Eye (tissue), 1 donor: ENCODE measurements around the gene DLEC1.
A peak's percentile ranks its signal among the peaks of the same experiment; 100 is the strongest.
"Not testable (repeated sequence)": the region's sequence is repeated elsewhere in the genome, so short reads cannot be mapped to it uniquely, and the experiment has no call there.

ENCODE experiments used
- DNase-seq: peaks from one replicate; pipeline ENCODE4 v3.0.0-alpha.2; 2015

The DLEC1 gene

GRCh38 chr3:38142959-38143358 is 104.0 kb downstream of the DLEC1 start:
- DNase-seq: no peak

DNA sequence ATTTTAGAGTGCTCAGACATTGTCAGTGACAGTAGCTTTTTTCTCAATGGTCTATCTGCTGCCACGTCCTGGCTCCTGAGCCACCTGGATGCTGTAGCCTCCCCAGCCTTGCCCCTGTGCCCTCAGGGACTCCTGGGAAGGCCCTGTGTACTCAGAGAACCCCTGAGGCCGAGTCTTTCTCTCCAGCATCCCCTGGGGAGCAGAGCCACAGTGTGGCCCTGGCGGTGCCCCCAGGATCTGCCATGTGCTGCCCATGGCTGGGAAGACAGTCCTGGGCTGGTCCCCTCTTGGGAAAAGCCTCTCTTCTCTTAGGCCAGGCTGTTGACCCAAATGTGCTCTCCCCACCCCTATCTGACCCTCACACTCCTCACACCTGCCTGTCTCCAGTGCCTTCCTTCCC is 104.5 kb downstream of the DLEC1 start:
- no peak for DNase-seq

DNA sequence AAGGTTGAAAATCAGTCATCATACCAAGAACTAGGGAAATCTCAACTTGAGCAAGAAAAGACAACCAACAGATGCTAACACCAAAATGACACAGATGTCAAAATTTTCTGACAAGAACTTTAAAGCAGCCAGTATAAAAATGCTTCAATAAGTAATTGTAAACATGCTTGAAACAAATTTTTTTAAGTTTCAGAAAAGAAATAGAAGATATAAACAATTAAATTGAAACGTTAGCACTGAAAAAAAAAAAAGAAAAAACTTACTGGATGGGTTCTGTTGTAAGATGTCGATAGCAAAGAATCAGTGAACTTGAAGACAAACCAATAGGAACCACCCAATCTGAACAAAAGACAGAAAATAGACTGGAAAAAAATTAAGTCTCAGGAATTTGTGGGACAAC is 107.5 kb downstream of the DLEC1 start:
- no peak for DNase-seq

- DNase-seq: no peak
Measured at GRCh38 chr3:38147421-38147820, 108.4 kb downstream of the DLEC1 start.

GRCh38 chr3:38148311-38148882 is 109.4 kb downstream of the DLEC1 start:
- DNase-seq: no peak

- no peak for DNase-seq
Measured at GRCh38 chr3:38149708-38150107, 110.7 kb downstream of the DLEC1 start.

DNA sequence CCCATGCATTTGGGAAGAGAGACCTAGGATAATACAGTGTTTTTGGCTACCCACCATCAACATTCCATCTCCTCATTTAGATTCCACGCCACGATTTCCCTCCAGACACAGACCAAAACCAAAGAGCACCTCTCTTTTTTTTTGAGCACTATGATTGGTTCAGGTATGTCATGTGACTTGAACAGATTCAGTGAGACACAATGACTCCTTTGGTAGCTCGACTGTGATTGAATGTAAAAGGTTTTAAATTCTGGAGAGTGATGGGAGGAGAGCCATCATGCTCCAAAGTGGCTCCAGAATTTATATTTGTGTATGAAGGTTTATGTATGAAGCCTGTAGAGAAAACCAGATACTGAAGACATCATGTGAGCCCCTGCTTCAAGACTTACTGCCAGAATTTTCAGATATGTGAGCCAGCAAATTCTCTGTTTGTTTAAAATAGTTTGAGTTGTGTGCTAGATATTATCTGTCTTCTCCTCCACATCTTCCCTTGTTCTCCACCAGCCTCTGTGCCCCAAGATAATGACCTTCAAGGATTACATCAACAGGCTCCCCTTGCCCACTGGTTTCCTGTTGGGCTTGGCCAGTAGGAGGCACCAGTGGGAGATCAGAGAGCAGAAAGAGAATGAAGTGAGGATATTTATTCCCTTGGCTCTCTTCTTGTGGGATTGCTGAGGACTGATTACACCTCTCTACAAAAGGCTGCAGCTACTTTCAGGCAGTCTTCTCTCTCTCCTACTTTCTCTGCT is 111.9 kb downstream of the DLEC1 start:
- no peak for DNase-seq

GRCh38 chr3:38151667-38152265 is 112.8 kb downstream of the DLEC1 start:
- no peak for DNase-seq

DNA sequence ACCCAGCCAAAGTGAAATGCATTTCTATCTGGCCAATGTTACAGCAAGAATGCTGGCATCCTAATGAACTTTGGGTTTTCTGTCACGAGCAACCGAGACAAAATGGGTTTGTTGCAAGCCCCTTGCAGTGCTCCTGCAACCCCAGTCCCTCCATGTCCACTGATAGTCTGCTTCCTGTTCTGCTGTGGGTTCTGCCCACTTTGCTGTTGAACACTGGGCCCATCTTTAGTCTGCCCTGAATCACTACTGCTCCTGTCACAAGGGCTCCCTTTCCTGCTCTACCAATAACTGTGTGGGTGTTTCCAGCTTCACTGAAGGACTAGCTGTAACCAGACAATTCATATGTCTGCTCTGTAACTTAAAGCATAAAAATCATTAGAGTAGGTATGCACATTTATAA is 113.6 kb downstream of the DLEC1 start:
- no peak for DNase-seq

GRCh38 chr3:38153221-38153620 is 114.2 kb downstream of the DLEC1 start:
- no peak for DNase-seq

DNA sequence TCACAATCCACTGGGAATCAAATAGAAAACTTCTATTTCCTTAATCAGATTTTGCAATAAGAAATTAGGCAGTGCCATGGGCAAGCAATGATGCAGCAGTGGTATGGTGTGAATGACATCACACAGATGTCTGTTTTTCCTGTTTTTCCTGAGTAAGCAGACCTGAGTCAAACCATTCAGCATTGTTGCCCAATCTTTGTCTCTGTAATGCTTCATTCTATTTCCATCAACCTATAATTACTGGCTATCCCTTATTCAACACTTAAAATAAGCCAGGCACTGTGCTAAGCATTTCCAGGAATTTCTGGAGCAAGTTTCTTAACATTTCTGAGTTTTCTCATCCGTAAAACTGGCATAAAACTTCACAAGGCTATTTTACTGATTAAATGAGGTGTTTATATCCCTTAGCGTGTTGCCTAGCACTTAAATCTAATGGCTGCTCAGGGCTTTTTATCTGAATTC is 115.1 kb downstream of the DLEC1 start:
- no peak for DNase-seq

DNA sequence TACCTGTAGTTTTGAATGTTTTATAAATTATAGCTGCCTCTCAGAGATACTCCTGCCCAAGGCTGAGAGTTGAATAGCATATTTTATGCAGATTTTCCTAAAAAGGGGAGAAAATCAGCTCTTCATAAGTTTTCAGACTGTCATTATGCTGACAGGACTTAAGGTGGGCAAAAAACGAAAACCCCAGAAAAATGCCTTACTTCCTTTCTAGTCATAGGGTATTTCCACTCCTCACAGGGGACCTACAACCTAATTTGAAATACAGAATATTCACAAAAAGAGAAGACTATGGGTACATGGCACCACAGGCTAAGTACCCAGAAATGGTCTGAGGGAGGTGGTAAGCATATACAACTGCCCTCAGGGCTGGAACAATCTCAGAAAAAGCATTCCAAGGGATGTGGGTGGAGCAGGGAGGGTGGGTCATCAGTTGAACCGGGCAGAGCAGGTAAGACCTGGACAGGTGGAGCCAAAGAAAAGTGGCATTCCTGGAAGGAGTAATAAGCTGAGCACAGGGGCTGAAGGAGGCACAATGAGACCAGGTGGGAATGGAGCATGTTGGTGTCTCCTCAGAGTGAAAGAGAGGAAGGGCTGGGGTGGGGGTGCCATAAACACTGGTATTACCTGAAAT is 115.7 kb downstream of the DLEC1 start:
- no peak for DNase-seq

- DNase-seq: no peak
Measured at GRCh38 chr3:38155825-38156224, 116.8 kb downstream of the DLEC1 start.

DNA sequence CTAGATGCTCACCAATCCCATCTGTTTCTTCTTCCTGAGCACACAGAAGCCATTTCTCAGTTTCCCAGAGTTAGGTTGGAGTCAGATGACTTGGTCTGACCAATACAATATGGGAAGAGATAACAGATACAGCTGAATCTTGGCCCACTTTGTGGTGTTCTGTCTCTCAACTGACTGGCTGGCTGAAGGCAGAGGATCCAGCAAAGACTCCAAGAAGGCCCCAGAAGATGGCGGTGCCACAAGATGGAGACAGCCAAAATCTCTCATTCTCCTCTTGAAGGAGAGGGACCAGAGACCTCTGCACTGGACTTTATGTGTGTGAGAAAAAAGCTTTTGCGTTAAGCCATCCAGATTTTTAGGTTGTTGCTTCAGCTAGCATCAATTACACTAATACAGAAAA is 118.1 kb downstream of the DLEC1 start:
- DNase-seq: no peak

DNA sequence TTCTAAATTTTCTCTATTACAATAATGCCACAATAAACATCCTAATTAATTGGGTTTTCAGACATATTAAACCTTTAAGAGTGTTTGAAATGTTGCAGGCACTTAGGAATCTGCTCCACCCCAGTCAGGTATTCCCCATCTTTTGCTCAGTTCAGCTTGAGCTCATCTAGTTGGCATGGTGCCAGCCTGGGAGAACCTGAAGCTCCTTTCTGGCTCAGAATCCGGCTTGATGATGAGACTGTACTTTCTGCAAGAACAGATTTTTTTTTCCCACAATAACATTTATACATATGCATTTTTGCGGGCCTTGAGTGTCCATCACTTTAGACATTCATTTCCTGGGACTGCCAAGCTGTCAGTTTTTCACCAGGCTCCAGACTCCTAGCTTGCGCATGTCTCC is 118.6 kb downstream of the DLEC1 start:
- DNase-seq: peak; percentile 51

- no peak for DNase-seq
Measured at GRCh38 chr3:38158472-38158871, 119.5 kb downstream of the DLEC1 start.

GRCh38 chr3:38160704-38161103 is 121.7 kb downstream of the DLEC1 start:
- DNase-seq: not testable (repeated sequence)

DNA sequence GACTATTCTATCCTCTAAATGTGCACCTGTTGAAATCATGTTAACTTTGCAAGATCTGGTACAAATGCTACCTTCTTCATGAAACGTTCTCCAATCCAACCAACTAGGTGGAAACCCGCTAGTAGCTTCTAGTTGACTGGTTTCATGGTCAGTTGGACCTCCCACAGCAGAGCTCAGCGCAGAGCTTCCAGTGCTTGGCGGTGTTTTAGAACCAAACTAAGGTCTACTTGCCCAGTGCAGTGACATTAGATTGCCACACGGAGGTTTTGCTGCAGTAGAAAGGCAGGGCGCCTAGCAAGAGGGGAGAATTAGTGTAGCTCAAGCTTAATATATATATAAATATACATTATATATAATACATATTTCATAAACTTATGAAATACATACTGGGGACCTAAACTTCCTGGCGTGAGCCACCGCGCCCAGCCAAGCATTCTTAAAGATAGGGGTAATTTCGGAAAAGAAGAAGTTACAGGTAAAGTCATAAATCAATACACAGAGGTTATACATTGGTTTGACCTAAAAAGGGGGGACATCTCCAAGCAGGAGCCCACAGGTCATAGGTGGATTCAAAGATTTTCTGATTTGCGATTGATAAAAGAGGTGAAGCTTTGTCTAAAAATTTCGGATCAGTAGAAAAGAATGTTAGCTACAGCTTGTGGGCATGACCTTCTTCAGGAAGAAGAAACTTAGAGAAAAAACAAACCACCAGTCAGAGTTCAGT is 124.3 kb downstream of the DLEC1 start:
- no peak for DNase-seq

DNA sequence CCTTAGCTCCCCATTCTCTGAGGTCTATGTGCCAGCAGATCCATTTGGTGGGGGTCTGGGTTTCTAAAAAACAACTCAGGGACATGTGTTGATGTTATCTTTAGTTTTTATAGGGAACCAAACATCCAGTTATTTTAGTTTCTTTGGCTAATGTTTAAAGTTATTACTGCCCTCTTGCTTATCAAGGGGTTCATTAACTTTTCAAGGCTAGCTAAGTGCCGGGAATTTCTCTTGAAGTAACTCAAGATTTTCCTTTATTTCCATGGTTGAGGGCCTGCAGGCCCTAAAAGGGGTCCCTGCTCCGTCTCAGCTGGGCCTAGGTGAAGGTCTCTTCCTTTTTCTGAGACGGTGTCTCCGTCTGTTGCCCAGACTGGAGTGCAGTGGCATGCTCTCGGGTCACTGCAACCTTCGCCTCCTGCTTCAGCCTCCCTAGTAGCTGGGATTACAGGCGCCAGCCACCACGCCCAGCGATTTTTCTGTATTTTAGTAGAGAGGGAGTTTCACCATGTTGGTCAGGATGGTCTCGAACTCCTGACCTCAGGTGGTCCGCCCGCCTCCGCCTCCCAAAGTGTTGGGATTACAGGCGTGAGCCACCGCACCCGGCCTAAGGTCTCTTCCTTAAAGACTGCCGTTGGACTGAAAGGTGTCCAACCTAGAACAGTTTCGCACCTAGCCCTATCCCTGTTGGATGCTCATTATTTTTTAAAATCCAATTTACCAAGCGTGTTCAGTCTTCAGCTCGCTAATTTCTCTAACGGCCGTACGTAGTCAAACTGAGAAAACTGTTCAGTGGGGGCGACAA is 125.0 kb downstream of the DLEC1 start:
- DNase-seq: no peak

DNA sequence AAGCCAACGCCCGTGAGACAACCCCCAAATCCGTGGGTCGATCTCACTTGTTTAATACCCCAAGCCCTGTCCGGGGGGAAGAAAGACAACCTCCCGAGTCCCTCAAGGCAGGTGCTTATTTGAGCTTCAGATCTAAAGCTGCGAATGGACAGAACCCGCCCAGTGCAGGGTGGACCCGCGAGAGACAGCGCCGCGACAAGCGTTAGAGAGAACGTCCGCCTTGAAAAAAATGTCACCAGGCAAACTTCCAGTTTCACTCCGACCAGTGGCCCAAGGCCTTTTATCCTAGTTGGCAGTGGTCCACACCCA is 125.6 kb downstream of the DLEC1 start:
- no peak for DNase-seq

- peak; percentile 100 for DNase-seq
Measured at GRCh38 chr3:38164952-38165721, 126.1 kb downstream of the DLEC1 start, which contains the start of gene OXSR1. Gene OXSR1 (plus strand): TSS chr3:38165537. CDS start chr3:38165877, 340 bp downstream.
